GM12891 (cell line): Measurements from ENCODE around the gene KCTD4. TPM values are rescaled to one million over a fixed set of nuclear protein-coding genes. Genes with fewer than 3 reads are reported as not detected.
"Not testable (repeated sequence)": the region's sequence is repeated elsewhere in the genome, so short reads cannot be mapped to it uniquely, and the experiment has no call there.

Source experiments
- DNase-seq: peaks from one replicate; pipeline ENCODE4 v3.0.0; 2011; ENCODE audit warnings: low spot score; ENCODE audit not compliant: insufficient read length
- FAIRE-seq: peaks from 2 replicates; lab custom pipeline; 2011; peaks lifted over from hg19 to GRCh38; lab: Jason Lieb, UNC
- PAX5 ChIP-seq: IDR thresholded peaks from 2 replicates; pipeline ENCODE4 v1.6.1; 2011; ENCODE audit warnings: low read length, moderate library complexity, mild to moderate bottlenecking; ENCODE audit not compliant: insufficient read depth, severe bottlenecking
- POLR2A ChIP-seq: IDR thresholded peaks from 2 replicates; pipeline ENCODE4 v1.6.1; 2011; ENCODE audit warnings: low read depth, low read length, control low read depth
- POLR2AphosphoS5 ChIP-seq: IDR thresholded peaks from 2 replicates; pipeline ENCODE4 v1.6.1; 2011; ENCODE audit warnings: low read depth, low read length, control low read depth
- POU2F2 ChIP-seq: IDR thresholded peaks from 2 replicates; pipeline ENCODE4 v1.6.1; 2011; ENCODE audit warnings: low read depth, mild to moderate bottlenecking, control low read depth, low read length, moderate library complexity
- SPI1 ChIP-seq: IDR thresholded peaks from 2 replicates; pipeline ENCODE4 v1.6.1; 2011; ENCODE audit warnings: low read depth, low read length, control low read depth
- TAF1 ChIP-seq: IDR thresholded peaks from 2 replicates; pipeline ENCODE4 v1.6.1; 2011; ENCODE audit warnings: low read depth, low read length, control low read depth
- polyA plus RNA-seq: library from polyadenylated mRNA; unstranded; fragments of >200 nt; gene quantifications from one replicate; pipeline ENCODE4 v1.2.1, GENCODE V29; 2012; ENCODE audit warnings: low read depth, missing spikeins, inconsistent platforms; ENCODE audit not compliant: missing spikeins

Gene KCTD4
- not detected for polyA plus RNA-seq

DNA sequence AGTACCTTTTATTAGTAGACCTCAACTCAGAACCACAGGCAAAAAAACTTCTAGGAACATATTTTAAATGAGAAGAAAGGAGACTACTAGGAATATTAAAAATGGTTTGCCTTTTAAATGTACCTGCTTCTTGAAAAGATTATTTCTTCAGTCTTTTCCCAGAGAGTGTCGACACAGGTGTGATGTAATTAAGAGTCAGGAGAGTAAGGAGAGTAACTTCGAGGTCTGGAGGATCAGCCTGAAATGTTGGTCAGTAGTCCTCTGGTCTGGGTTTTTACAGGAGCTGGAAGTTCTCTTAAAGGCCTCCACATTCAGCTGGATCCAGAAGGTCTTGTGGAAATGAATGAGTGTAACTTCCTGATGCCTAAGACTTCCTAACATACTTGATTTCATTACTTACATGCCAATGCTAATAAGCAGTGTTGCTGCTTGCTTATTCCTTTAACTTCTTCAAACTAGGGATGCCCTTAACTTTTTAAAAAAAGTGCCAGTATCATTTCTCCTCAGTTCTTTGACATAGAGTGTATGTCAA, at the start of gene KCTD4:
KCTD4 (minus strand) TSS at position 345 of the 532 bp plus-strand sequence. CDS start 6,478 bp downstream, outside the sequence.
- no peak for TF ChIP-seq SPI1
- no peak for TF ChIP-seq POLR2A
- TF ChIP-seq POU2F2: no peak
- no peak for TF ChIP-seq TAF1
- no peak for TF ChIP-seq POLR2AphosphoS5
- no peak for TF ChIP-seq PAX5
- DNase-seq (no peak), FAIRE-seq (no peak)

DNA sequence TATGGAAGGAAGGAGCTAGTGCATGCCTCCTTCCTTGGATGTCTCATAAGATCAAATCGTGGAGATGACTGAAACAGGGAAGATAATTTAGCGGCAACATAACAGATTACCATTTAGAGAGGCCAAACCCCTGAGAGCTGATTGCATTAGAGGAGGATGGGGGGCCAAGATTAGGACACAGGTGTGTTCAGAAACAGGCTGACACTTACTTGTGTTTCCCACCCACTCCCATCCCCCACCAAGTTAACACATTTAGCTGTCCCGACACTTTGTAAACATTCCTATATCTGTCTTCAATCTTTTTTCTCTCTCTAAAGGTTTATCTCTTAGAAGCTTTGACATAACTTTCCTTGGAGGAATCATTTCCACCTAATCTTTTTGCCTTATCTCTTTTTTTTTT, 48.8 kb upstream of the KCTD4 start:
- FAIRE-seq: no peak

DNA sequence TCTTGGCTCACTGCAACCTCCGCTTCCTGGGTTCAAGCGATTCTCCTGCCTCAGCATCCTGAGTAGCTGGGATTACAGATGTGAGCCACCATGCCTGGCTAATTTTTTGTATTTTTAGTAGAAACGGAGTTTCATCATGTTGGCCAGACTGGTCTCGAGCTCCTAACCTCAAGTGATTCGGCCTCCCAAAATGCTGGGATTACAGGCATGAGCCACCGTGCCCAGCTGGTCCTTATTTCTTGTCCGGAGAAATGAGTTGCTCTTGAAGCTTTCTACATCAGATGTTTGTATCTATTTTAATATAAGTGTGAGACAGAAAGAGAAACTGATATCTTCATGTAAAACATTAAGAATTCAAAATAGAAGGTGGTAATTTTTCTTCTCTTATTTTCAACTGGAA, 43.9 kb upstream of the KCTD4 start:
- not testable (repeated sequence) for FAIRE-seq, DNase-seq

More for the DNA sequence above, 48.8 kb upstream of the KCTD4 start:
- TF ChIP-seq POU2F2 (no peak), POLR2AphosphoS5 (no peak), TAF1 (no peak), POLR2A (no peak), PAX5 (no peak), SPI1 (no peak)
- DNase-seq: no peak

DNA sequence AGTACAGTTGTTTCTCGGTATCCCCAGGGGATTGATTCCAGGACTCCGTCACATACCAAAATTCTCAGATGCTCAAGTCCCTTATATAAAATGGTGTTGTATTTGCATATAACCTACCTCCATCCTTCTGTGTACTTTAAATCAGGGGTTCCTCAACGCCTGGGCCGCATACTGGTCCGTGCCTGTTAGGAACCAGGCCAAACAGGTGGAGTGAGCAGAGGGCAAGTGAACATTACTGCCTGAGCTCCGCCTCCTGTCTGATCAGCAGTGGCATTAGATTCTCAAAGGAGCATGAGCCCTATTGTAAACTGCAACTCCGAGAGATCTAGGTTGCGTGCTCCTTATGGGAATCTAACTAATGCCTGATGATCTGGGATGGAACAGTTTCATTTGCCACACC, 42.2 kb upstream of the KCTD4 start:
- FAIRE-seq: no peak
- TF ChIP-seq POLR2AphosphoS5 (no peak), TAF1 (no peak), POU2F2 (no peak), PAX5 (no peak), SPI1 (no peak), POLR2A (no peak)
- DNase-seq: no peak

DNA sequence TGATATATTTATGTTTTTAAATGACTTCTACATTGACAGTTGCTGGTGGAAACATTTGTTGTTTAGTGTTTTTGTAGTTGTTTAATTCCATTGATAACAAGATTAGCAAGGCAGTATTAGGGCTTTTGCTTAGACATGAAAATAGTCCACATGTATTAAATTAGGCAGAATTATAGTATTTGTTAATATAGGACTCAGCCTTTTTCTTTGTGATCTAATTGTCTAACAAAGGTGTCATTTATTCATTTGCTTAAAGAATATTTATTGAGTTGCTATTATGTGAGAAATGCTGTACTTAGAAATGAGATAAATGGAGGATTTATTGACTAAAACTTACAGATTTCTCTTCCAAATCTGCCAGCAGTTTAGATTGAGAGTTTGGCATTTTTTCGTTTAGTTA, 41.7 kb upstream of the KCTD4 start:
- TF ChIP-seq POLR2A (no peak), PAX5 (no peak), TAF1 (no peak), POLR2AphosphoS5 (no peak)
- DNase-seq (no peak), FAIRE-seq (no peak)

DNA sequence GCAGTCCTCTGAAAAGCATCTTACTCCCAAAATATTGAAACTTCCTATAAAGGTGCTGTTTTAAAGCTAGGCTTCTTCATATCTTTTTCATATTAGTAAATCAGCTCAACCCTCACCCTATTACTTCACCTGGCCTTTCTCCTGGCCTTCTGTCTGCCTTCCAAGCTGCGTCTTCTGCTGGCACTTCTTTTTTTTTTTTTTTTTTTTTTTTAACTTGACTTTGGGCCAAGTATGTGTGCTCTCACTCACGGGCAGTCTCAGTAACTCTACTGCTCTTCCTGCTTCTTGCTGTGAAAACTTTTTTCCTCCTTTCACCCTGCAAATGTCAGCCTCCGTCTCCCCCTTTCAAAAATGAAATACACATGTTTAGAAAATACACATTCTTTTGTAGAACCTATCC, 41.2 kb upstream of the KCTD4 start:
- FAIRE-seq: no peak

DNA sequence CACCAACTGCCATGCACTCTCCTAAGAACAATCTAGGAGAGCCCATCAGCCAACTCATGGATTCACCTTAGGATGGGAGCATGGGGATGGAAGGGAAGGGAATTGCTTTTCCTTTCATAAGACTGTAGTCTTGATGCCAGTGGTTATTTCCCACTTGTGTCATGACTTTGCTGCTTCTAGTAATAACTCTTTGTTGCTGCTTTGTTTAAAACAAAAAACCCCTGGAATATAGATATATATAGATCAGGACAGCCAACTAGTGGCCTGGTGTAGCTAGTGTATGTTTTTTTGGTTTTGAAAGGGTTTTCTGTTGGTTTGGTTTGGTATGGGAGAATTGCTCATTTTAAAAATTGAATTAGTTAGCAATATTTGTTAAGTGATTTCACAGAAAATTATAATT, 39.3 kb upstream of the KCTD4 start:
- TF ChIP-seq TAF1 (no peak), PAX5 (no peak), POLR2AphosphoS5 (no peak), POU2F2 (no peak), SPI1 (no peak), POLR2A (no peak)
- no peak for FAIRE-seq
- DNase-seq: no peak

More for the DNA sequence above, 41.2 kb upstream of the KCTD4 start:
- no peak for DNase-seq
- no peak for TF ChIP-seq TAF1
- TF ChIP-seq SPI1: no peak
- TF ChIP-seq POU2F2: no peak
- no peak for TF ChIP-seq POLR2AphosphoS5
- no peak for TF ChIP-seq PAX5
- no peak for TF ChIP-seq POLR2A

DNA sequence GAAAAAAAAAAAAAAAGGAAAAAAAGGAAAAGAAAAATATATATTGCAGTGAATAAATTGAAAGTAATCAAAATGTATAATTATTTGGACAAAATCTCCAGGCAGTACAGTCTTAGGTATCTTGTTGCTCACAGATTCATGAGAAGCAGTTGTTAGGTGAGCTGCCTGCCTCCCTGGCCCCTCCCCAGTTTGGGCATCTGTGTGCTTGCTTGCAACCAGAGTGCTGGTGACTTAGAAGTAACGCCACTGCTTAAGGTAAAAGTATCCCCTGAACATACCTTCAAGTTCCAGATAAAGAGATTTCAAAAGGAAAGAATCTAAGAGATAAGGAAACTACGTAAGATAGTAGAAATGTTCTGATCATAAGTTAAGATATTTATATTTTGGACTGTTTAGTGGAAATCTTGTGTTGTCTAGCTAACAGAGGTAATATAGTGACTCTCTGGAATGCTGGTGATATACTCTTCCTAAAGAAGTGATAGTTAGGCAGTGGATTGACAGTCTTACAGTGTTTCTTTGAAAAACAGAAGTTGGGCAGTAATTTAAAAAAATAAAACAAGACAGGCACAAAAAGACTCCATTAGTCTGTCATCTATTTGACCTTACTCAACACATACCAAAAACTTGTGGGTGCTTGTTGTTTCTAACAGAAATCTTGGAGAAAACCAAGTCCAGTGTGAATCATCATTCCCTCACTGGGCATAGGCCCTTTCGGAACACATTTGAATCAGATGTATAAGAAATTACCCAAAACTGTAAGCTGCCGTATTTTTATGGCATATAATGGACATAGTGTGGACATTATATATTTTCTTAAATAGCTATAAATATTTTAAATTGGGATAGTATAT, 38.3 kb upstream of the KCTD4 start:
- TF ChIP-seq TAF1: no peak
- no peak for TF ChIP-seq POLR2AphosphoS5
- TF ChIP-seq SPI1: no peak
- TF ChIP-seq PAX5: no peak
- TF ChIP-seq POU2F2: no peak
- no peak for TF ChIP-seq POLR2A
- FAIRE-seq (no peak), DNase-seq (no peak)

DNA sequence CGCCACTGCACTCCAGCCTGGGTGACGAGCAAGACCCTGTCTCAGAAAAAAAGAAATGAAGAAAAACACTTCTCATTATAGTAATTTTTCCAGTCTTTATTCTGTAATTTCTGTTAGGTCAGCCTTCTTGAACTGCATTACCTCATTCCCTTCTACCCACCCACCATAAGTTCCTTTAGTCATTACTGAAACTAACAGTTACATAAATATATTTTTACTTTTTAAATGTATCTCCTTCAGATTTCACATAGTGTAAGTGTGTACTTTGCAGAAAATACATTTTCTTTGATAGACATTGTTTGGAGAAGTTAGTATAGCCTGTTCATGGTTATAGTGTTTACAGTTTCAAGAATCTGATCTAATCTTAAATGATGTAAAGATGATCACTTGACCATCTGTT, 31.7 kb upstream of the KCTD4 start:
- no peak for DNase-seq
- no peak for TF ChIP-seq PAX5
- no peak for TF ChIP-seq POU2F2
- no peak for TF ChIP-seq SPI1
- TF ChIP-seq TAF1: no peak
- no peak for TF ChIP-seq POLR2A
- no peak for TF ChIP-seq POLR2AphosphoS5
- FAIRE-seq: no peak

DNA sequence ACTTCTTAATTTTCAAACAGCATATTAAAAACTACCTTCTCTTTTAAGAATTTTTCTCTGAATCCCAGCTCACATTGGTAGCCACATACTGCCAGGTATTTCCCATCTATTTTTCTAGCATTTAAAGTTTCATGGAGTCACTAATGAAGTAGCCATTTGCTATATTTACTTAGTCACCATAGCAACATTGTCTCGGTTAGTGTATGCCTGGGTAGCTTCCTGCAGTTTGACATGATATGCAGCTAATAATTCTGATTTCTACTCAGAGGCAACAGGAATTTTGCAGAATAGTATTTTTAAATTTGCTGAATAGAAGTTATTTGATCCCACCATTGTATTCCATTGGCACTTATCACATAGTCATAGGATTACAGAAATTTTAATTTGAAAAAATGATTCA, 30.9 kb upstream of the KCTD4 start:
- no peak for FAIRE-seq
- DNase-seq: peak; percentile 3
- TF ChIP-seq TAF1 (no peak), SPI1 (no peak), POLR2AphosphoS5 (no peak), PAX5 (no peak), POLR2A (no peak), POU2F2 (no peak)
